HepG2 (cell line): ENCODE results near the gene THOP1. TPM values are rescaled to one million over a fixed set of nuclear protein-coding genes. Genes with fewer than 3 reads are reported as not detected.

Experiments used
- EP300 ChIP-seq, 3 experiments: sonication (generic) in 1 of 3; formaldehyde crosslinking in 1 of 3; IDR thresholded peaks; 2 replicates each; pipeline versions ENCODE4 v1.5.1 to v1.6.1; 2011 to 2020; ENCODE audit warnings: low read depth in 2 of 3, low read length in 2 of 3, borderline replicate concordance in 1 of 3, improper control_type of control experiment in 1 of 3, mild to moderate bottlenecking in 1 of 3, missing genetic modification reagents in 1 of 3, moderate library complexity in 1 of 3
- HBP1 ChIP-seq: IDR thresholded peaks from 2 replicates; pipeline ENCODE4 v1.6.1; 2016; ENCODE audit warnings: low read depth, control low read depth
- IKZF4 ChIP-seq: sonication (generic); formaldehyde crosslinking; IDR thresholded peaks from 2 replicates; pipeline ENCODE4 v1.5.1; 2020; ENCODE audit warnings: borderline replicate concordance, mild to moderate bottlenecking, low read depth, missing genetic modification reagents; ENCODE audit errors: not compliant biosample characterization
- MBD4 ChIP-seq: IDR thresholded peaks from 2 replicates; pipeline ENCODE4 v1.6.1; 2012; ENCODE audit warnings: low read length, inconsistent platforms, borderline replicate concordance
- NRL ChIP-seq: sonication (generic); formaldehyde crosslinking; IDR thresholded peaks from 2 replicates; pipeline ENCODE4 v1.5.0; 2020; ENCODE audit warnings: missing genetic modification reagents, mild to moderate bottlenecking, moderate library complexity, borderline replicate concordance
- REL ChIP-seq: sonication (generic); formaldehyde crosslinking; conservative IDR thresholded peaks from 2 replicates; pipeline ENCODE4 v1.8.0; 2022; ENCODE audit warnings: mild to moderate bottlenecking, missing genetic modification reagents, moderate library complexity
- RERE ChIP-seq: IDR thresholded peaks from 2 replicates; pipeline ENCODE4 v1.6.1; 2016; ENCODE audit warnings: low read depth, missing genetic modification reagents, missing compliant biosample characterization
- RFXAP ChIP-seq: sonication (generic); formaldehyde crosslinking; IDR thresholded peaks from 2 replicates; pipeline ENCODE4 v1.4.0; 2020; ENCODE audit warnings: missing genetic modification reagents, borderline replicate concordance
- SAFB2 ChIP-seq: sonication (generic); formaldehyde crosslinking; IDR thresholded peaks from 2 replicates; pipeline ENCODE4 v1.5.1; 2020; ENCODE audit warnings: missing genetic modification reagents, low read depth, mild to moderate bottlenecking, borderline replicate concordance
- SMAD9 ChIP-seq: sonication (generic); formaldehyde crosslinking; IDR thresholded peaks from 2 replicates; pipeline ENCODE4 v1.5.1; 2020; ENCODE audit warnings: mild to moderate bottlenecking, missing genetic modification reagents
- ZFP36L1 ChIP-seq: sonication (generic); formaldehyde crosslinking; IDR thresholded peaks from 2 replicates; pipeline ENCODE4 v1.8.0; 2022; ENCODE audit warnings: mild to moderate bottlenecking, missing genetic modification reagents, moderate library complexity
- ZMAT3 ChIP-seq: sonication (generic); formaldehyde crosslinking; conservative IDR thresholded peaks from 2 replicates; pipeline ENCODE4 v1.7.0; 2021; ENCODE audit warnings: missing genetic modification reagents
- ZNF292 ChIP-seq: sonication (generic); formaldehyde crosslinking; IDR thresholded peaks from 2 replicates; pipeline ENCODE4 v1.8.1; 2022; ENCODE audit warnings: mild to moderate bottlenecking, low read depth, missing genetic modification reagents, borderline replicate concordance
- ZNF362 ChIP-seq: sonication (generic); formaldehyde crosslinking; IDR thresholded peaks from 2 replicates; pipeline ENCODE4 v1.4.0; 2020; ENCODE audit warnings: missing genetic modification reagents, mild to moderate bottlenecking, borderline replicate concordance
- ZNF552 ChIP-seq: sonication (generic); formaldehyde crosslinking; IDR thresholded peaks from 2 replicates; pipeline ENCODE4 v1.9.0; 2022; ENCODE audit warnings: missing genetic modification reagents, mild to moderate bottlenecking, borderline replicate concordance
- ZNF644 ChIP-seq: IDR thresholded peaks from 2 replicates; pipeline ENCODE4 v1.6.1; 2016; ENCODE audit warnings: low read depth
- ZSCAN12 ChIP-seq: sonication (generic); formaldehyde crosslinking; IDR thresholded peaks from 2 replicates; pipeline ENCODE4 v1.9.0; 2021; ENCODE audit warnings: mild to moderate bottlenecking, missing genetic modification reagents
- polyA plus RNA-seq, 8 experiments: library from polyadenylated mRNA; depleted of rRNA in 3 of 8; stranded (reverse) in 7 of 8; unstranded in 1 of 8; fragments of >200 nt; fragmentation: Illumina TruSeq in 4 of 8; extraction: Trizol in 4 of 8; gene quantifications; 2 replicates each; pipeline versions ENCODE4 v1.2.1 to v1.2.3, GENCODE V29; 2011 to 2016; ENCODE audit warnings: low read depth in 4 of 8, missing spikeins in 1 of 8, mixed read lengths in 1 of 8; ENCODE audit not compliant: insufficient read depth in 1 of 8
- total RNA-seq, 5 experiments: library from RNA; depleted of rRNA; stranded (reverse); fragments of >200 nt; fragmentation: Illumina TruSeq; extraction: Trizol; gene quantifications; 2 replicates each; pipeline ENCODE4 v1.2.3, GENCODE V29; 2016; ENCODE audit warnings: low read depth in 1 of 5

THOP1 gene
- total and polyA plus RNA-seq, 2 of the 13 experiments (the other 11 are each of a cell fraction or from before 2014, with no cell fraction given): 74.4 to 116 TPM

- TF ChIP-seq RERE (CRISPR knock-in tag): no peak
- 0 out of 2 replicates have a peak, but pooled peaks have one; percentile 30 for TF ChIP-seq ZNF552 (CRISPR knock-in tag)
- peak; percentile 72; the same call in 1 of the 2 replicates for TF ChIP-seq ZNF644 (CRISPR knock-in tag)
- TF ChIP-seq RFXAP: peak; percentile 88
- peak in 1 of 2 experiments; percentile 49; a peak in 1 of 4 replicates for TF ChIP-seq EP300 (IDR thresholded peaks at IDR 0.05; ENCODE audit: low read depth in 2 of 2, low read length in 2 of 2)
- no peak; the same call in 1 of the 2 replicates for TF ChIP-seq EP300 (CRISPR knock-in tag; IDR thresholded peaks at IDR 0.05; ENCODE audit: borderline replicate concordance)
- peak; percentile 64 for TF ChIP-seq IKZF4
- TF ChIP-seq REL (CRISPR knock-in tag): peak; percentile 90
- peak; percentile 99 for TF ChIP-seq HBP1 (CRISPR knock-in tag)
- peak; percentile 98 for TF ChIP-seq ZFP36L1
- 0 out of 2 replicates have a peak, but pooled peaks have one; percentile 27 for TF ChIP-seq ZNF362 (CRISPR knock-in tag)
- TF ChIP-seq ZMAT3 (CRISPR knock-in tag): peak; percentile 93
- TF ChIP-seq SAFB2 (CRISPR knock-in tag): no peak
- TF ChIP-seq ZSCAN12 (CRISPR knock-in tag): peak; percentile 93; the same call in 1 of the 2 replicates
- peak; percentile 86 for TF ChIP-seq SMAD9 (CRISPR knock-in tag)
- TF ChIP-seq MBD4: no peak
- peak; percentile 96 for TF ChIP-seq NRL (CRISPR knock-in tag)
- no peak for TF ChIP-seq ZNF292
Measured at GRCh38 chr19:2739602-2740313, 45.5 kb upstream of the THOP1 start, which contains the start of gene SLC39A3 (continued).
